Body of pancreas (tissue), 4 donors: ENCODE measurements around the gene ADGRL3. TPM values are rescaled to one million over a fixed set of nuclear protein-coding genes. Genes with fewer than 3 reads are reported as not detected.

Experiments
- ATAC-seq: fragments of 150-250 bp; one replicate; pipeline ENCODE4 v1.9.1; 2016
- DNase-seq, 4 donors: peaks; one replicate each; pipeline ENCODE4 v3.0.0-alpha.2; 2019
- H3K27ac ChIP-seq, 4 donors: fragments of 200-600 bp; sonication (generic); 1 replicate in 3 of 4; 2 replicates in 1 of 4; pipeline versions ENCODE4 v1.5.1 to v1.6.1; 2016 to 2019; ENCODE audit warnings: mild to moderate bottlenecking in 1 of 4, mixed read lengths in 1 of 4, moderate library complexity in 1 of 4
- H3K27me3 ChIP-seq, 2 donors: fragments of 200-600 bp; sonication (generic); one replicate each; pipeline ENCODE4 v1.6.0; 2016; ENCODE audit warnings: mild to moderate bottlenecking in 1 of 2
- H3K36me3 ChIP-seq, 2 donors: fragments of 200-600 bp; sonication (generic); replicated peaks in 1 of 2; 2 replicates each; pipeline ENCODE4 v1.5.1; 2016; ENCODE audit warnings: low read depth in 2 of 2; ENCODE audit not compliant: insufficient read depth in 1 of 2
- H3K4me1 ChIP-seq: fragments of 200-600 bp; sonication (generic); one replicate; pipeline ENCODE4 v1.6.0; 2016
- H3K4me3 ChIP-seq, 2 donors: fragments of 200-600 bp; sonication (generic); 1 replicate in 1 of 2; 2 replicates in 1 of 2; pipeline ENCODE4 v1.5.1; 2016 to 2019
- H3K9me3 ChIP-seq, 3 donors: fragments of 200-600 bp; sonication (generic); 1 replicate in 2 of 3; 2 replicates in 1 of 3; pipeline ENCODE4 v1.5.1; 2016
- CTCF ChIP-seq, 7 experiments: fragments of 450-650 bp in 4 of 7; fragments of 200-600 bp in 3 of 7; sonication (generic) in 3 of 7; IDR thresholded peaks; one replicate each; pipeline ENCODE4 v1.5.1; 2016 to 2019; ENCODE audit warnings: antibody characterized with exemption in 7 of 7
- POLR2A ChIP-seq, 3 donors: fragments of 450-650 bp; IDR thresholded peaks; one replicate each; pipeline ENCODE4 v1.6.1; 2016; ENCODE audit warnings: antibody characterized with exemption in 3 of 3, mild to moderate bottlenecking in 2 of 3
- WGBS, 2 donors: methylation state at CpG; one replicate each; pipeline ENCODE4 v1.1.5; 2017; 5-methylcytosine and 5-hydroxymethylcytosine counted together
- intact Hi-C: fragments of 100-400 bp; cut with DNase I; formaldehyde crosslinking; loops from one replicate; pipeline ENCODE4 v1.15.1; 2023
- total RNA-seq, 2 donors: library from RNA; depleted of rRNA; stranded (reverse); fragments of >200 nt; gene quantifications; one replicate each; pipeline ENCODE4 v1.1.0, GENCODE V29; 2016

ADGRL3 gene
- total RNA-seq, 2 donors from 2014 or later, result 0.33 to 1.0 TPM

- H3K36me3 ChIP-seq, result no peaks in the 10 kb centered on the region
- intact Hi-C loops, result no loop called here
- 50 to 59% methylated on average over 7 of the region's 7 CpGs for WGBS, 2 donors
- H3K27ac ChIP-seq, result no peak overlapping the region
- H3K27me3 ChIP-seq, result no peaks in the 10 kb centered on the region
- H3K4me1 ChIP-seq, result no peaks in the 10 kb centered on the region
- H3K9me3 ChIP-seq, result no peaks in the 10 kb centered on the region
- H3K4me3 ChIP-seq, result no peak overlapping the region
- ATAC-seq (no peak), DNase-seq (no peak)
- no peak for TF ChIP-seq CTCF (IDR thresholded peaks at IDR 0.05)
- no peak for TF ChIP-seq POLR2A (IDR thresholded peaks at IDR 0.05)
Observed at GRCh38 chr4:61231421-61231820, 31.3 kb downstream of the ADGRL3 start.

- Histone ChIP-seq H3K4me3 (no peak overlapping the region), H3K27ac (no peak overlapping the region), H3K27me3 (no peaks in the 10 kb centered on the region), H3K4me1 (no peaks in the 10 kb centered on the region), H3K9me3 (no peaks in the 10 kb centered on the region), H3K36me3 (no peaks in the 10 kb centered on the region)
- DNase-seq (no peak), ATAC-seq (no peak)
- no peak for TF ChIP-seq POLR2A (IDR thresholded peaks at IDR 0.05)
- no peak for TF ChIP-seq CTCF (IDR thresholded peaks at IDR 0.05)
- intact Hi-C loops, result no loop called here
- 40 to 48% methylated on average over 1 of the region's 1 CpG for WGBS, 2 donors
Observed at GRCh38 chr4:61239250-61239649, 39.1 kb downstream of the ADGRL3 start.

- intact Hi-C loops, result no loop called here
- no peaks in the 10 kb centered on the region for H3K9me3 ChIP-seq
- H3K4me1 ChIP-seq, result no peaks in the 10 kb centered on the region
- WGBS, 2 donors, result 24 to 29% methylated on average over 2 of the region's 2 CpGs
- no peaks in the 10 kb centered on the region for H3K27me3 ChIP-seq
- no peak for DNase-seq
- H3K4me3 ChIP-seq, result no peak overlapping the region
- no peak for ATAC-seq
- H3K27ac ChIP-seq, result no peak overlapping the region
- H3K36me3 ChIP-seq, result no peaks in the 10 kb centered on the region
- no peak for TF ChIP-seq POLR2A (IDR thresholded peaks at IDR 0.05)
- TF ChIP-seq CTCF (IDR thresholded peaks at IDR 0.05), result no peak
Observed at GRCh38 chr4:61243962-61244361, 43.8 kb downstream of the ADGRL3 start.

GRCh38 chr4:61245069-61245714, 45.1 kb downstream of the ADGRL3 start:
- DNase-seq, result no peak
- intact Hi-C loops, result no loop called here
- WGBS, 2 donors, result 28 to 33% methylated on average over 4 of the region's 4 CpGs

More at GRCh38 chr4:61245069-61245714, 45.1 kb downstream of the ADGRL3 start:
- no peaks in the 10 kb centered on the region for H3K27me3 ChIP-seq
- no peaks in the 10 kb centered on the region for H3K9me3 ChIP-seq
- no peaks in the 10 kb centered on the region for H3K36me3 ChIP-seq
- H3K4me3 ChIP-seq, result no peak overlapping the region
- H3K4me1 ChIP-seq, result no peaks in the 10 kb centered on the region
- no peak for ATAC-seq
- no peak for TF ChIP-seq POLR2A (IDR thresholded peaks at IDR 0.05)
- no peak for TF ChIP-seq CTCF (IDR thresholded peaks at IDR 0.05)
- H3K27ac ChIP-seq, result no peak overlapping the region
